Activated T-cell treated with anti-CD3 and anti-CD28 coated beads, Interleukin-2, amount 50 U/mL, for 4 hours (primary cell): ENCODE data around the gene RAD51AP2. TPM values are rescaled to one million over a fixed set of nuclear protein-coding genes. Genes with fewer than 3 reads are reported as not detected.
"Not testable (repeated sequence)": the region's sequence is repeated elsewhere in the genome, so short reads cannot be mapped to it uniquely, and the experiment has no call there.

ENCODE experiments used
- ATAC-seq, 2 donors: fragments of 200-7000 bp; cut with Tn5 transposase; one replicate each; pipeline ENCODE4 v1.10.0; 2021
- DNase-seq: peaks from one replicate; pipeline ENCODE4 v3.0.0-alpha.2; 2020
- H3K27me3 Mint-ChIP-seq: one replicate; pipeline ENCODE4 v1.8.0; 2021; ENCODE audit warnings: low read depth, mixed read lengths
- H3K36me3 Mint-ChIP-seq: one replicate; pipeline ENCODE4 v1.8.0; 2022; ENCODE audit warnings: mixed read lengths; ENCODE audit not compliant: insufficient read depth
- H3K4me1 Mint-ChIP-seq: one replicate; pipeline ENCODE4 v1.8.0; 2021; ENCODE audit warnings: low read depth, mixed read lengths
- H3K4me3 Mint-ChIP-seq: one replicate; pipeline ENCODE4 v1.8.0; 2021; ENCODE audit warnings: mild to moderate bottlenecking, moderate library complexity, mixed read lengths
- H3K9me3 Mint-ChIP-seq: one replicate; pipeline ENCODE4 v1.8.0; 2021; ENCODE audit warnings: mixed read lengths
- total RNA-seq, 3 donors: library from RNA; stranded (reverse); gene quantifications; one replicate each; pipeline ENCODE4 v1.2.1, GENCODE V29; 2021

Gene RAD51AP2
- not detected for total RNA-seq

DNA sequence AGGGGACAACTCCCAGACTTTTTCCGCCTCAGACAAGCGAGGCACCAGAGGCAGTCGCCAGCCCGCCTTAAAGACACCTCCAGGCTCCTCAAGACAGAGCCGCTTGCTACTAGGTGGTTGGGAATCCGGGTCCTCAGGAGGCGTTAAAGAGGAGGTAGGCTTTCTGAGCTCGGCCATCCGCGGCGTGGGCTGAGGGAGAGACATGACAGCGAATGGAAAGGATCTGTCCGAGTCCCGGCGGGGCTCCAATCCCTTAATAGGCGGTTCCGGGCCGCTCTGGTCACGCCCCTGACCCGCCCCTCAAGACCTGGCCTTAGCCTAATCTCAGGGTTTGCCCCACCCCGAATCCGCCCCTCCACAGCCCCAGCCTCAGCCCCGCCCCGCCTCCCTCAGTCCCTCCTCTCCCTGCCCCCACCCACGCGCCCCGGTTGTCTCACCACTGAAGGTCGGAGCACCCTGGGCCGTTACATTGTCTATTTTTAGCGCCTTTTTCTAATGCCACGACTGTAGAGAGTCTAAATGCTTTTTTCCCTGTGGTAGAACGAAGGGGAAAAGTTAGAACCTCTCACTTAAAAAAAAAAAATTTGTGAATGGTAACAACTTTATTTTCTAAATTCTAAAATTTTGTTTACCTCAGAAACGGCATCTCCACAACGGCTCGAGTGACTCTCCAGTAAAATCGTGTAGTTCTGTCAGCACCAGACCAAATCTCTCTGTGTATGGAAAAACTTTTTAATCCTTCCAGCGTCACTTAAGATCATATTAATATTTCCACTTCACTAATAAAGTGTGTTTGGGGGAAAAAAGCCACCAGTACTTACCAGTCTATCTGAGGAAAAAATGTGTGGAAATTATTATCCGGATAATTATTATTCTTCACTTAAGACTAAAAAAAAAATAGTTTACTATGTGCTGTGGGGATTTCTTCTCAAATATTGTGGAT is at the start of gene RAD51AP2:
RAD51AP2 (minus strand) TSS at position 229 of the 943 bp plus-strand sequence; CDS start at position 204, 25 bp downstream.
- H3K36me3 Mint-ChIP-seq: no peaks in the 10 kb centered on the region
- H3K4me3 Mint-ChIP-seq: no peak within 1 kb of the TSS
- ATAC-seq: peak in 1 of 2 donors; percentile 37
- peaks cover 12% of the 10 kb centered on the region for H3K27me3 Mint-ChIP-seq
- no peaks in the 10 kb centered on the region for H3K9me3 Mint-ChIP-seq
- H3K4me1 Mint-ChIP-seq: no peaks in the 10 kb centered on the region
- no peak for DNase-seq

DNA sequence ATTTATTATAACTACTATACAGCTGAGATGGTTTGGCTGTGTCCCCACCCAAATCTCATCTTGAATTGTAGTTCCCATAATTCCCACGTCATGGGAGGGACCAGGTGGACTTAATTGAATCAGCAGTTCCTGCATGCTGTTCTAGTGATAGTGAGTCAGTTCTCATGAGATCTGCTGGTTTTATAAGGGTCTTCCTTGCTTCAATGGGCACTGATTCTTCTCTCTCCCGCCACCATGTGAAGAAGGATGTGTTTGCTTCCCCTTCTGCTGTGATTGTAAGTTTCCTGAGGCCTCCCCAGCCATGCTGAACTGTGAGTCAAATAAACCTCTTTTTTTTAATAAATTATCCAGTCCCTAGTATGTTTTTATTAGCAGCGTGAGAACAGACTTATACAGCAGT is 47.5 kb upstream of the RAD51AP2 start:
- H3K4me3 Mint-ChIP-seq, H3K4me1 Mint-ChIP-seq, H3K9me3 Mint-ChIP-seq, H3K36me3 Mint-ChIP-seq, DNase-seq, H3K27me3 Mint-ChIP-seq, ATAC-seq: not testable (repeated sequence)

DNA sequence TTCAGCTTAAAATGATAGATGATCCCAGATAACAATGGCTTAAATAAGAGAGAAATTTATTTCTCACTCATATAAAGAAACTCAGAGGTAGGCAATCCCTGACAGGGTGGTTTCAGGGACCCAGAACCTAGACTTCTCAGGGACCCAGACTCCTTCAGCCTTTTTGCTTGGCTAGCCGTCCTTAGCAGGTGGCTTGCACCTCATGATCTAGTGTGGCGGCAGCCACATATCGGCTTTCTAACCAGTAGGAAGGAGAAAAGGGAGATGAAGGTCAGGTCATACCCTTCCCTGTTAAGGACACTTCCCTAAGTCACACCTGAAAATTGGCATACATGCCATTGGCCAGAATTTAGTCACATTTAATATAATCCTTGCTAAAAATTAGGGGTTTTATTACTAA is 40.6 kb upstream of the RAD51AP2 start:
- ATAC-seq (no peak), DNase-seq (no peak)
- H3K27me3 Mint-ChIP-seq: peaks cover 3% of the 10 kb centered on the region
- H3K36me3 Mint-ChIP-seq: no peaks in the 10 kb centered on the region
- H3K4me1 Mint-ChIP-seq: no peaks in the 10 kb centered on the region
- H3K4me3 Mint-ChIP-seq: no peak overlapping the region
- H3K9me3 Mint-ChIP-seq: no peaks in the 10 kb centered on the region

GRCh38 chr2:17558053-17558452 is 39.8 kb upstream of the RAD51AP2 start:
- Mint-ChIP-seq H3K4me3 (no peak overlapping the region), H3K9me3 (no peaks in the 10 kb centered on the region), H3K36me3 (no peaks in the 10 kb centered on the region), H3K27me3 (peaks cover 3% of the 10 kb centered on the region), H3K4me1 (no peaks in the 10 kb centered on the region)
- no peak for DNase-seq
- no peak for ATAC-seq

GRCh38 chr2:17557596-17557995 is 39.4 kb upstream of the RAD51AP2 start:
- no peaks in the 10 kb centered on the region for H3K36me3 Mint-ChIP-seq
- H3K4me3 Mint-ChIP-seq: no peak overlapping the region
- peaks cover 3% of the 10 kb centered on the region for H3K27me3 Mint-ChIP-seq
- DNase-seq: no peak
- no peaks in the 10 kb centered on the region for H3K9me3 Mint-ChIP-seq
- no peak for ATAC-seq
- H3K4me1 Mint-ChIP-seq: no peaks in the 10 kb centered on the region

DNA sequence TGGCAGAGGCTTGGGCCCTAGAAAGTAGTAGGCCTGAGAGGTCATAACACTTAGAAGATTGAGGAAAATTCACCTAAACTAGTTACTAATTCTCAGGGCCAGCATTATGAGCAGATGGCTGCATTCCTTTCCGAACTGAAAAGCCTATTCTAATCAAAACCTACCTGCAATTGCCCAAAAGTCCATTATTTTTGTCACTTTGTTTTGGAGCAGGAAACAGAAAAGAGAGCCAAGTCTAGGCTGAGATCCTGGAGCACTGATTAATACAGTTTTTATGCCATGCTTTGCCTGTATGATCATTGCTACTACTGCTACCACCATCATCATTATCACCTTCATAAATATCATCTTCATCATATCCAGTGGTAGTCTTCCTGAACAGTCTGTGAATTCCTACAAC is 36.9 kb upstream of the RAD51AP2 start:
- Mint-ChIP-seq H3K36me3 (no peaks in the 10 kb centered on the region), H3K27me3 (peaks cover 3% of the 10 kb centered on the region), H3K4me3 (no peak overlapping the region), H3K9me3 (no peaks in the 10 kb centered on the region), H3K4me1 (no peaks in the 10 kb centered on the region)
- ATAC-seq (no peak), DNase-seq (no peak)

DNA sequence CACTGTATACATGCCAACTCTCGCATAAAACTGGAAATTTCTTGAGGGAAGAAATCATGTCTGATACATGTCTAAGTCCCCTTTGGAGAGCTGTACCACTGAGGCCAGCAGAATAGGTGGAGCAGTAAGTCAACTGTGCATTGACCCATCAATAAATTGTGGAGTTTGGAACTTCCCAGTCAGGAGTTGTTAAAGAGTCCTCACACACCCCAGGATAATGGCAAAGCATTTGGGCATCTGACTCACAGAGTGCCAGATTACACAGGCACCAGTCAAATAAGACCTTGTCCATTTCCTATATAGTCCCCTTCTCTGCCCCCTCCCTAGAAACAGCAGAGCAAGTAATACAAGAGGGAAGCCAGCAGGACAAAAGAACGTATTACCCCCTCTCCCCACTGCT is 32.7 kb upstream of the RAD51AP2 start:
- Mint-ChIP-seq H3K27me3 (peaks cover 4% of the 10 kb centered on the region), H3K4me1 (no peaks in the 10 kb centered on the region), H3K36me3 (no peaks in the 10 kb centered on the region), H3K9me3 (no peaks in the 10 kb centered on the region), H3K4me3 (no peak overlapping the region)
- no peak for ATAC-seq
- DNase-seq: no peak

- Mint-ChIP-seq H3K36me3 (no peaks in the 10 kb centered on the region), H3K27me3 (peaks cover 9% of the 10 kb centered on the region), H3K4me3 (no peak overlapping the region), H3K4me1 (no peaks in the 10 kb centered on the region), H3K9me3 (no peaks in the 10 kb centered on the region)
- ATAC-seq (no peak), DNase-seq (no peak)
These were observed 29.5 kb upstream of the RAD51AP2 start for GRCh38 chr2:17547737-17548136.

- no peak for DNase-seq
- H3K36me3 Mint-ChIP-seq: no peaks in the 10 kb centered on the region
- peaks cover 11% of the 10 kb centered on the region for H3K27me3 Mint-ChIP-seq
- no peak overlapping the region for H3K4me3 Mint-ChIP-seq
- H3K9me3 Mint-ChIP-seq: no peaks in the 10 kb centered on the region
- no peaks in the 10 kb centered on the region for H3K4me1 Mint-ChIP-seq
- ATAC-seq: no peak
These were observed 29.0 kb upstream of the RAD51AP2 start for GRCh38 chr2:17547237-17547636.

DNA sequence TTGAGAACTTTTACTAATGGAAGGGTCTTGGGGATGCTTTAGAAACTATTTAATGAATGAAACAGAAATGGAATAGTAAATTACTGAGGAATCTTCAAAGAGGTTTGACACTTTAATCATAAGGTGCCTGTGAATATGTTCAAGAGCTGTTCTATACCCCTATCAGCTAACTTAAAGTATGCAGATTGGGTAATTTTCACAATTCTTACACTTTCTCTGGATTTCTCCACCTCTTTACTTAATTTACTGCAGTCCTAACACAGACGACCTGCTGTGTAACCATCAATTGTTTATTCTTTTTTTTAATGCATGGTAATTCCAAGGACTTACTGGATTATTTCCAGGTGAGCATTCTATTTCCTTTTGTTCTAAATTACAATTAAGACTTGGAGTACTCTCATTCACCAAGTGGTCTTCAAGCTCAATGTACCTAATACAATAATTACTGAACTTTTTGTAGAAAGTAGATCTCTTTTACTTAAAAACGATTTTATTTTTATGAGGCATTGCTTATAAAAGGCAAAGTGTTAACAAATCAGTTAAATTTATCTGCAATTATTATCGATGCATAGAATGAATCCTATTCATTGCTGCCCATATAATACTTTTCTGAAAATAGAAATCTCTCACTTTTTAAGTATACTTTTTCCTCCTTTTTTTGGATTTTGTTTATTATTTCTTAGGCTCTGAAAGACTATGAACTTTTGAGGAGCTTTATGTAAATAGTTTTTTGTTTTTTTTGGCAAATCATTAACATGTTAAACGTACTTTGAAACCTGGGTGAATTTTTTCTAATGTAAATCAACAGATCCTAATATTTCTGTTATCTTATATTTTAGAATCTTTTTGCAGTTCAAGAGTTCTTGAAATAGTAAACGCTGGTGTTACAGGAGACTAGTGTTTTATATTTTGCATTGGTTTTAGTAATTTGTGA is 27.7 kb upstream of the RAD51AP2 start:
- no peak for ATAC-seq
- Mint-ChIP-seq H3K9me3 (no peaks in the 10 kb centered on the region), H3K4me1 (no peaks in the 10 kb centered on the region), H3K4me3 (no peak overlapping the region), H3K36me3 (no peaks in the 10 kb centered on the region), H3K27me3 (peaks cover 21% of the 10 kb centered on the region)
- no peak for DNase-seq

DNA sequence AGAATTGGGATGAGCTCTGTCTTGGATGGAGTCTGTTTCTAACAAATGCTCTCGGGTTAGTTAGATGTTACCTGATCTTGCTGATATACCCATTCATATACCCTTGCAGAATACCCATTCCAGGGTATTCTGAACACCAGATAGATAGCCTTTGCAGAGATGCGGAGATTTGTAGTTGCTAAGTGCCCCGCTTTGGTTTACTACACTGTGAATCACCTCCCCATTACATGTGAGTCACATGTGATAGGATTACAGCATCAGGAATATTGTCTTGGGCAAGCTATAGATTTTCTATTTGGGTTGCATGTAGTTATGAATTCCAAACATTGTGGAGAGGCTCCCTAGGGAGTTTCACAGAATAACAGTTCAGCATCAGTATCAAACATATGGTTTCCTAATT is 26.0 kb upstream of the RAD51AP2 start:
- DNase-seq (no peak), ATAC-seq (no peak)
- H3K4me3 Mint-ChIP-seq: no peak overlapping the region
- no peaks in the 10 kb centered on the region for H3K4me1 Mint-ChIP-seq
- no peaks in the 10 kb centered on the region for H3K36me3 Mint-ChIP-seq
- peaks cover 35% of the 10 kb centered on the region for H3K27me3 Mint-ChIP-seq
- H3K9me3 Mint-ChIP-seq: no peaks in the 10 kb centered on the region

DNA sequence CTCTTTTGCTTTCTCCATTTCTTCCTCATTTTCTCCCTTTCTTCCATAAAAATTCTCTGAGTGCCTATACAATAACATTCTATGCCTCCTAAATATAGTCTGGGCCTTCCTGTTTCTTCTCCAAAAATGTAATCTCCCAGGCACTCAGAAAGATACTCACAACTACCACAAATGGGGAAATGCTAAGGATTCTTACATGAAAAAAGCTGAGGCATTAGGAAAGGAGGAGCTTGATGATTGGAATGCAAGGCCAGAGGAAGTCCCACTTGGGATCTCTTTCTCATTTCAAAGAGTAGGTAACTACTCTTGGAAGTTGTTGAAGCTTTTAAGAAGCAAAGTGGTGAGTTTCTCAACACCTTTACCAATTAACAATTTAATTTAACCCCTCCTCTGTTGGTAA is 25.6 kb upstream of the RAD51AP2 start:
- no peak for DNase-seq
- H3K4me1 Mint-ChIP-seq: no peaks in the 10 kb centered on the region
- peaks cover 37% of the 10 kb centered on the region for H3K27me3 Mint-ChIP-seq
- ATAC-seq: no peak
- H3K4me3 Mint-ChIP-seq: no peak overlapping the region
- H3K9me3 Mint-ChIP-seq: no peaks in the 10 kb centered on the region
- no peaks in the 10 kb centered on the region for H3K36me3 Mint-ChIP-seq

GRCh38 chr2:17543131-17543660 is 25.0 kb upstream of the RAD51AP2 start:
- Mint-ChIP-seq H3K36me3 (no peaks in the 10 kb centered on the region), H3K4me1 (peaks cover 2% of the 10 kb centered on the region), H3K4me3 (no peak overlapping the region), H3K27me3 (peaks cover 39% of the 10 kb centered on the region), H3K9me3 (no peaks in the 10 kb centered on the region)
- DNase-seq: no peak
- ATAC-seq: no peak

GRCh38 chr2:17542471-17542870 is 24.2 kb upstream of the RAD51AP2 start:
- H3K4me3 Mint-ChIP-seq: no peak overlapping the region
- no peaks in the 10 kb centered on the region for H3K36me3 Mint-ChIP-seq
- peaks cover 3% of the 10 kb centered on the region for H3K4me1 Mint-ChIP-seq
- no peaks in the 10 kb centered on the region for H3K9me3 Mint-ChIP-seq
- peaks cover 45% of the 10 kb centered on the region for H3K27me3 Mint-ChIP-seq
- DNase-seq (no peak), ATAC-seq (no peak)
